Fibroblast of lung (primary cell): ENCODE data around the gene PPP2R3B. TPM values are rescaled to one million over a fixed set of nuclear protein-coding genes. Genes with fewer than 3 reads are reported as not detected.

Source experiments
- DNase-seq, 2 donors: peaks; one replicate each; pipeline versions ENCODE4 v3.0.0 to v3.0.0-alpha.2; 2010; ENCODE audit warnings: low read depth in 2 of 2
- H2AFZ ChIP-seq: 2 replicates; pipeline ENCODE4 v1.5.1; 2012; ENCODE audit warnings: low read length, control low read depth, inconsistent platforms
- H3K27ac ChIP-seq: 2 replicates; pipeline ENCODE4 v1.5.1; 2011; ENCODE audit warnings: low read length, control low read depth; ENCODE audit not compliant: insufficient read depth
- H3K27me3 ChIP-seq: 2 replicates; pipeline ENCODE4 v1.5.1; 2011; ENCODE audit warnings: mild to moderate bottlenecking, low read length; ENCODE audit not compliant: control insufficient read depth, insufficient read depth
- H3K36me3 ChIP-seq: 2 replicates; pipeline ENCODE4 v1.5.1; 2011; ENCODE audit warnings: low read length; ENCODE audit not compliant: control insufficient read depth, insufficient read depth
- H3K4me1 ChIP-seq: 2 replicates; pipeline ENCODE4 v1.5.1; 2011; ENCODE audit warnings: low read length; ENCODE audit not compliant: control insufficient read depth, insufficient read depth; ENCODE audit errors: extremely low read depth
- H3K4me2 ChIP-seq: 2 replicates; pipeline ENCODE4 v1.5.1; 2011; ENCODE audit warnings: low read length, control low read depth; ENCODE audit not compliant: insufficient read depth; ENCODE audit errors: extremely low read depth
- H3K4me3 ChIP-seq, 4 experiments: fragments of 200-600 bp in 1 of 4; sonication (generic) in 1 of 4; replicated peaks in 1 of 4; 2 replicates each; pipeline ENCODE4 v1.5.1; 2011 to 2016; ENCODE audit warnings: low read length in 4 of 4, low read depth in 3 of 4, mild to moderate bottlenecking in 3 of 4, control low read depth in 2 of 4, inconsistent platforms in 1 of 4, mixed read lengths in 1 of 4; ENCODE audit not compliant: insufficient read depth in 1 of 4; ENCODE audit errors: control extremely low read depth in 1 of 4
- H3K79me2 ChIP-seq: 2 replicates; pipeline ENCODE4 v1.5.1; 2012; ENCODE audit warnings: mild to moderate bottlenecking, low read length, inconsistent platforms; ENCODE audit not compliant: control insufficient read depth, insufficient read depth
- H3K9ac ChIP-seq: 2 replicates; pipeline ENCODE4 v1.5.1; 2011; ENCODE audit warnings: mild to moderate bottlenecking, low read length, control low read depth; ENCODE audit not compliant: insufficient read depth
- H3K9me3 ChIP-seq: 2 replicates; pipeline ENCODE4 v1.5.1; 2012; ENCODE audit warnings: low read depth, low read length; ENCODE audit not compliant: control insufficient read depth, insufficient read depth
- H4K20me1 ChIP-seq: 2 replicates; pipeline ENCODE4 v1.5.1; 2011; ENCODE audit warnings: low read length; ENCODE audit not compliant: control insufficient read depth, insufficient read depth; ENCODE audit errors: extremely low read depth
- EZH2 ChIP-seq: IDR thresholded peaks from 2 replicates; pipeline ENCODE4 v1.5.1; 2012; ENCODE audit warnings: low read length, control low read depth, mild to moderate bottlenecking; ENCODE audit errors: missing control alignments
- polyA plus RNA-seq, 2 donors: library from polyadenylated mRNA; depleted of rRNA in 1 of 2; stranded (reverse) in 1 of 2; unstranded in 1 of 2; fragments of >200 nt; gene quantifications; 2 replicates each; pipeline ENCODE4 v1.2.1, GENCODE V29; 2011 to 2012; ENCODE audit warnings: missing spikeins in 1 of 2
- total RNA-seq: library from RNA; depleted of rRNA; stranded (reverse); fragments of >200 nt; gene quantifications from 2 replicates; pipeline ENCODE4 v1.2.1, GENCODE V29; 2014
- TF ChIP-seq, protein P1 (sequence below), 2 donors: IDR thresholded peaks in 1 of 2; conservative IDR thresholded peaks in 1 of 2; 1 replicate in 1 of 2; 2 replicates in 1 of 2; pipeline ENCODE4 v1.5.1; 2011 to 2012; ENCODE audit warnings: low read length in 2 of 2, control low read depth in 1 of 2, inconsistent platforms in 1 of 2, low read depth in 1 of 2, mild to moderate bottlenecking in 1 of 2

The PPP2R3B gene
- total and polyA plus RNA-seq, 2 donors (not counting 1 experiment from before 2014, with no cell fraction given) = 3.2 to 14.7 TPM

DNA sequence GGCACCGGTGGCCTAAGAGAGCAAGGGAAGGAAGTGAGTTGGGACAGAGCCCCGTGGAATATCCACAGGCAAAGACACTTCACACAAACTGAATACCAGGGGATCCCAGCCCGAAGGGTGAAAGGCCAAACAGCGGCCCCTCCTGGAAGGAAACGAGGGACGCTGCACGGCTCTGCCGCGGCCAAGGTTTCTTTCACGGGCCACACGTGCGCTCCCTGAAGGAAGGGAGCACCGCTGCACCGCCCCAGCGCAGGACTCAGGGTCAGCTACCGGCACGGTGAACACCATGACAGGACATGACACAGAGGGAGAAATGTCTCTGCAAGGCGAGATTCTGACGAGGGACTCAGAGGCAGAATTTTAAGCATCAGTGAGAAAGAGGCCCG is 36.6 kb downstream of the PPP2R3B start:
- no peaks in the 10 kb centered on the region for H4K20me1 ChIP-seq
- no peak overlapping the region for H3K9ac ChIP-seq
- H3K4me1 ChIP-seq = no peaks in the 10 kb centered on the region
- H3K27ac ChIP-seq = no peak overlapping the region
- DNase-seq = no peak
- no peak overlapping the region for H3K4me2 ChIP-seq
- H3K9me3 ChIP-seq = no peaks in the 10 kb centered on the region
- H3K4me3 ChIP-seq = no peak overlapping the region
- H3K27me3 ChIP-seq = no peaks in the 10 kb centered on the region
- TF ChIP-seq, protein P1, sequence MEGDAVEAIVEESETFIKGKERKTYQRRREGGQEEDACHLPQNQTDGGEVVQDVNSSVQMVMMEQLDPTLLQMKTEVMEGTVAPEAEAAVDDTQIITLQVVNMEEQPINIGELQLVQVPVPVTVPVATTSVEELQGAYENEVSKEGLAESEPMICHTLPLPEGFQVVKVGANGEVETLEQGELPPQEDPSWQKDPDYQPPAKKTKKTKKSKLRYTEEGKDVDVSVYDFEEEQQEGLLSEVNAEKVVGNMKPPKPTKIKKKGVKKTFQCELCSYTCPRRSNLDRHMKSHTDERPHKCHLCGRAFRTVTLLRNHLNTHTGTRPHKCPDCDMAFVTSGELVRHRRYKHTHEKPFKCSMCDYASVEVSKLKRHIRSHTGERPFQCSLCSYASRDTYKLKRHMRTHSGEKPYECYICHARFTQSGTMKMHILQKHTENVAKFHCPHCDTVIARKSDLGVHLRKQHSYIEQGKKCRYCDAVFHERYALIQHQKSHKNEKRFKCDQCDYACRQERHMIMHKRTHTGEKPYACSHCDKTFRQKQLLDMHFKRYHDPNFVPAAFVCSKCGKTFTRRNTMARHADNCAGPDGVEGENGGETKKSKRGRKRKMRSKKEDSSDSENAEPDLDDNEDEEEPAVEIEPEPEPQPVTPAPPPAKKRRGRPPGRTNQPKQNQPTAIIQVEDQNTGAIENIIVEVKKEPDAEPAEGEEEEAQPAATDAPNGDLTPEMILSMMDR (conservative IDR thresholded peaks at IDR 0.05 in 1 of 2, IDR thresholded peaks at IDR 0.05 in 1 of 2; ENCODE audit: low read depth in 1 of 2, low read length in 2 of 2) = no peak
- no peak for TF ChIP-seq EZH2
- H2AFZ ChIP-seq = no peak overlapping the region
- H3K36me3 ChIP-seq = no peaks in the 10 kb centered on the region
- no peaks in the 10 kb centered on the region for H3K79me2 ChIP-seq

DNA sequence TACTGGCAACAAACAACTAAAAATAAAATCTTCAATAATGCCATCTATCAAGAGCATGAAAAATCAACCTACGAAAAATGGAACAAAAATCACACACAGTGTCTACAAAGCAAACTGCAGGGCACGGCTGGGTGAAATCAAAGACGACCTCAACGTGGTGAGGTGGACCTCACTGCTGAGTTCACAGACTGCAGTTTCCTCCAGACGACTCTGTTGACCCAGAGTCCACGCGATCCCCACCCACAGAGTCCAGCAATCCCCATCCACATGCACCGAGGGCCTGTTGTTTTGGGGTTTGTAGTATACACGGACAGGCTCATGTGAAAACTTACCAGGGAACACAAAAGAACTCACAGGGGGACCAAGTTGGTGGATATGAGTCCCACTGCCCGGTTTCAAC is 37.0 kb downstream of the PPP2R3B start:
- Histone ChIP-seq H3K9me3 (no peaks in the 10 kb centered on the region), H2AFZ (no peak overlapping the region), H4K20me1 (no peaks in the 10 kb centered on the region), H3K27me3 (no peaks in the 10 kb centered on the region), H3K36me3 (no peaks in the 10 kb centered on the region), H3K4me2 (no peak overlapping the region), H3K4me3 (no peak overlapping the region), H3K4me1 (no peaks in the 10 kb centered on the region), H3K27ac (no peak overlapping the region), H3K79me2 (no peaks in the 10 kb centered on the region), H3K9ac (no peak overlapping the region)
- no peak for DNase-seq
- no peak for TF ChIP-seq EZH2
- TF ChIP-seq, protein P1 (conservative IDR thresholded peaks at IDR 0.05 in 1 of 2, IDR thresholded peaks at IDR 0.05 in 1 of 2; ENCODE audit: low read depth in 1 of 2, low read length in 2 of 2) = no peak

DNA sequence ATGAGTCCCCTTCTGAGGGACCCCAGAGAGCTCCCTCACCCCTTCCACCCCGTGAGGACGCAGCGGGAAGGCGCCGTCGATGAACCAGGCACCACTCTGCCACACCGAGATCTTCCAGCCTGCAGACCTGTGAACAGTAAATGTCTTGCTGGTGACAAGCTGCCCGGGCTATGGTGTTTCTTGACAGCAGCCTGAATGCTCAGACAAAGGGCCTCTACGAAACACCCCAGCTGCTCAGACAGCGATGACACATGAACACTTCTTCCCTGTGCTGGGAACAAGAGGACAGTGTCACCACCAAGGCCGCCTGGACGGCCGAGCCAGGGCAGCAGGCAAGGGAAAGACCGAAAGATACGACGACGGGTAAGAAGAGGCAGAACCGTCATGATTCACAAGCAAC is 37.5 kb downstream of the PPP2R3B start:
- Histone ChIP-seq H3K27me3 (no peaks in the 10 kb centered on the region), H3K9ac (no peak overlapping the region), H3K27ac (no peak overlapping the region), H3K4me1 (no peaks in the 10 kb centered on the region), H3K4me3 (no peak overlapping the region), H2AFZ (no peak overlapping the region), H3K36me3 (no peaks in the 10 kb centered on the region), H4K20me1 (no peaks in the 10 kb centered on the region), H3K9me3 (no peaks in the 10 kb centered on the region), H3K79me2 (no peaks in the 10 kb centered on the region), H3K4me2 (no peak overlapping the region)
- peak in 1 of 2 donors; percentile 28 for DNase-seq
- no peak for TF ChIP-seq EZH2
- TF ChIP-seq, protein P1 (conservative IDR thresholded peaks at IDR 0.05 in 1 of 2, IDR thresholded peaks at IDR 0.05 in 1 of 2; ENCODE audit: low read depth in 1 of 2, low read length in 2 of 2) = no peak
